Neuronal stem cell (in vitro differentiated cells): ENCODE data around the gene PIGZ.

Source experiments
- DNase-seq: peaks from one replicate; pipeline ENCODE4 v3.0.0-alpha.2; 2013; ENCODE audit warnings: low spot score
- H2AFZ ChIP-seq: one replicate; pipeline ENCODE4 v1.6.1; 2013; ENCODE audit warnings: mild to moderate bottlenecking, low read length, inconsistent platforms
- H2AK5ac ChIP-seq: 2 replicates; pipeline ENCODE4 v1.6.1; 2013; ENCODE audit warnings: low read depth, mild to moderate bottlenecking, inconsistent platforms, low read length, moderate library complexity, mixed read lengths
- H2BK120ac ChIP-seq: 2 replicates; pipeline ENCODE4 v1.6.1; 2013; ENCODE audit warnings: low read depth, mild to moderate bottlenecking, inconsistent platforms, low read length, moderate library complexity, mixed read lengths
- H2BK12ac ChIP-seq: one replicate; pipeline ENCODE4 v1.6.1; 2013; ENCODE audit warnings: low read length, inconsistent platforms
- H2BK15ac ChIP-seq: 2 replicates; pipeline ENCODE4 v1.6.1; 2013; ENCODE audit warnings: mild to moderate bottlenecking, low read length, inconsistent platforms, mixed read lengths
- H2BK5ac ChIP-seq: one replicate; pipeline ENCODE4 v1.6.1; 2013; ENCODE audit warnings: inconsistent platforms, mild to moderate bottlenecking, low read length, moderate library complexity
- H3K14ac ChIP-seq: one replicate; pipeline ENCODE4 v1.6.1; 2013; ENCODE audit warnings: low read length, inconsistent platforms
- H3K18ac ChIP-seq: 2 replicates; pipeline ENCODE4 v1.6.1; 2013; ENCODE audit warnings: low read length, inconsistent platforms
- H3K23ac ChIP-seq: 2 replicates; pipeline ENCODE4 v1.6.1; 2013; ENCODE audit warnings: low read depth, mild to moderate bottlenecking, mixed read lengths, low read length, inconsistent platforms; ENCODE audit not compliant: poor library complexity
- H3K27ac ChIP-seq: replicated peaks from 3 replicates; pipeline ENCODE4 v1.5.1; 2013; ENCODE audit warnings: low read length, inconsistent platforms
- H3K27me3 ChIP-seq, 3 experiments: 2 replicates each; pipeline ENCODE4 v1.6.1; 2013; ENCODE audit warnings: low read length in 3 of 3, mild to moderate bottlenecking in 2 of 3, inconsistent platforms in 1 of 3, low read depth in 1 of 3, mixed read lengths in 1 of 3, moderate library complexity in 1 of 3; ENCODE audit not compliant: control insufficient read depth in 3 of 3, insufficient read depth in 3 of 3
- H3K36me3 ChIP-seq, 2 donors: replicated peaks in 1 of 2; 2 replicates each; pipeline ENCODE4 v1.6.1; 2013; ENCODE audit warnings: low read length in 2 of 2; ENCODE audit not compliant: control insufficient read depth in 2 of 2, insufficient read depth in 2 of 2
- H3K4ac ChIP-seq: 2 replicates; pipeline ENCODE4 v1.6.1; 2013; ENCODE audit warnings: inconsistent platforms, mild to moderate bottlenecking, low read length, moderate library complexity
- H3K4me1 ChIP-seq, 2 donors: 1 replicate in 1 of 2; 2 replicates in 1 of 2; pipeline ENCODE4 v1.6.1; 2013; ENCODE audit warnings: low read length in 2 of 2, low read depth in 1 of 2; ENCODE audit not compliant: control insufficient read depth in 2 of 2, insufficient read depth in 1 of 2
- H3K4me2 ChIP-seq: one replicate; pipeline ENCODE4 v1.6.1; 2013; ENCODE audit warnings: mild to moderate bottlenecking, low read length, inconsistent platforms; ENCODE audit not compliant: insufficient read depth, poor library complexity, severe bottlenecking
- H3K4me3 ChIP-seq, 2 donors: 2 replicates each; pipeline ENCODE4 v1.5.1; 2013; ENCODE audit warnings: low read length in 2 of 2, mild to moderate bottlenecking in 2 of 2, inconsistent platforms in 1 of 2, moderate library complexity in 1 of 2
- H3K79me1 ChIP-seq: one replicate; pipeline ENCODE4 v1.6.1; 2013; ENCODE audit warnings: low read depth, mild to moderate bottlenecking, inconsistent platforms, low read length, moderate library complexity
- H3K9ac ChIP-seq: one replicate; pipeline ENCODE4 v1.6.1; 2013; ENCODE audit warnings: mild to moderate bottlenecking, low read depth, low read length, inconsistent platforms; ENCODE audit not compliant: poor library complexity
- H3K9me3 ChIP-seq, 2 donors: replicated peaks in 1 of 2; 2 replicates each; pipeline versions ENCODE3 to v1.6.1; 2013; ENCODE audit warnings: low read length in 2 of 2, mild to moderate bottlenecking in 2 of 2, inconsistent platforms in 1 of 2, low read depth in 1 of 2, mixed read lengths in 1 of 2, moderate library complexity in 1 of 2; ENCODE audit not compliant: control insufficient read depth in 2 of 2, insufficient read depth in 1 of 2
- H4K8ac ChIP-seq: one replicate; pipeline ENCODE4 v1.6.1; 2013; ENCODE audit warnings: low read depth, mild to moderate bottlenecking, inconsistent platforms, low read length, moderate library complexity
- H4K91ac ChIP-seq: one replicate; pipeline ENCODE4 v1.6.1; 2013; ENCODE audit warnings: low read length, low read depth, mild to moderate bottlenecking, inconsistent platforms; ENCODE audit not compliant: poor library complexity
- WGBS, 2 donors: extraction: QIAGEN DNeasy Blood & Tissue Kit; methylation state at CpG; one replicate each; pipeline ENCODE4 v1.1.7; 2013; ENCODE audit warnings: missing lambda C conversion rate in 2 of 2, mixed read lengths in 1 of 2; ENCODE audit not compliant: insufficient read length in 2 of 2, insufficient replicate concordance in 1 of 2; ENCODE audit errors: extremely low coverage in 2 of 2; 5-methylcytosine and 5-hydroxymethylcytosine counted together

PIGZ gene

DNA sequence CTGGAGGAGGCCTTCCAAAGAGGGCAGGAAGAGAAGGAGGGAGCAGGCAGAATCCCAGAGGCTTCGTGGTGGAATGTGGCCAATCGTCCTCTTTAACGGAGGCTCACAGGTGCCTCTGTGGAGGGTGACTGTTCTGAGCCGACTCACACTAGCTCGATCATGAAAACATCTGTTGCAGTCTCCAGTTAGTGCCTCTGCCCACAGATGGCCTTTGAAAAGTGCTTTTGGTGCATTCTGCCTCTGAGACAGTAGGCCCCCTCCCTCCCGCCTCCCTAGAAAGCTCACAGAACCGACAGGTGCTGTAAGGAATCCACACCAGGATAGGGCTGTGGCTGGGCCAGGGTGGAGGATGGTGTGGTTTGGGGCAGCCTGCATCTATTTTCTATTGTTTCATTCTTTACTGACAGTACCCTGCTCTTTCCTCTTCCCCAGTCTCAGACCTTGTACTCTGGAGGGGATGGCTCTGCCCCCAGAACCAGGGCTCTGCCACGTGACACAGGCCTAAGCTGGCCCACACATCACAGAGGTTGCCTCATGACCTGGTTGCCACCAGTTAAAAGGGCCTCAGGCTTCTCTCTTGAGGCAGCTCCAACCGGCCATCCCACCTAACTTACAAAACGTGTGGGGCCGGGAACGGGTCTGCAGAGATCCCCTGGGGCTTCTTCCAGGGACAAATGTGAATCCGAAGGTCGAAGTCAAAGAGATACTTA lies 27.2 kb upstream of the PIGZ start:
- no peak overlapping the region for H3K4me2 ChIP-seq
- no peak overlapping the region for H2BK5ac ChIP-seq
- no peaks in the 10 kb centered on the region for H3K36me3 ChIP-seq
- no peak overlapping the region for H3K4ac ChIP-seq
- H3K9ac ChIP-seq = no peak overlapping the region
- no peak overlapping the region for H3K14ac ChIP-seq
- H3K4me1 ChIP-seq = peaks cover 4 to 6% of the 10 kb centered on the region in 2 donors
- DNase-seq = no peak
- no peak overlapping the region for H4K91ac ChIP-seq
- no peak overlapping the region for H2AK5ac ChIP-seq
- peaks cover 4% of the 10 kb centered on the region for H3K79me1 ChIP-seq
- no peak overlapping the region for H2BK120ac ChIP-seq
- peaks cover 0 to 5% (median 3%) of the 10 kb centered on the region in 3 experiments for H3K27me3 ChIP-seq
- H3K9me3 ChIP-seq = peaks cover 0 to 4% of the 10 kb centered on the region in 2 donors
- H3K23ac ChIP-seq = no peak overlapping the region
- no peak overlapping the region for H3K18ac ChIP-seq
- no peak overlapping the region for H2BK15ac ChIP-seq
- H4K8ac ChIP-seq = no peak overlapping the region
- H2BK12ac ChIP-seq = no peak overlapping the region
- no peak overlapping the region for H3K27ac ChIP-seq
- no peak overlapping the region for H3K4me3 ChIP-seq
- no CpG with 5 or more reads among the region's 14 CpGs for WGBS, 2 donors
- peak overlapping the region; percentile 32 for H2AFZ ChIP-seq

DNA sequence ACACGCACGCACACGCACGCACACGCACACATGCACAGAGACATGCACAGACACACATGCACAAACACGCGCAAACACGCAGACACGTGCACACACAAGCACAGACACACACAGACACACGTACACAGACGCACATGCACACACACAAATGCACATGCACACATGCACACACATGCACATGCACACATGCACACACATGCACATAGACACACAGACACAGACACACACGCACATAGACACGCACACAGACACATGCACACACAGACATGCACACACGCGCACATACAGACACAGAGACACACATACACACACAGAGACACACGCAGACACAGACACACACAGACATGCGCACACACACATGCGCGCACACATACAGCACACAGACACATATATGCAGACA lies 26.4 kb upstream of the PIGZ start:
- no peak overlapping the region for H3K4ac ChIP-seq
- peak overlapping the region; percentile 100 for H3K14ac ChIP-seq
- peaks cover 0 to 4% of the 10 kb centered on the region in 2 donors for H3K9me3 ChIP-seq
- no CpG with 5 or more reads among the region's 19 CpGs for WGBS, 2 donors
- peak overlapping the region; percentile 83 for H3K23ac ChIP-seq
- peaks cover 4% of the 10 kb centered on the region for H3K79me1 ChIP-seq
- H3K9ac ChIP-seq = peak overlapping the region; percentile 64
- no peak for DNase-seq
- H3K4me3 ChIP-seq = peak overlapping the region in 1 of 2 donors; percentile 70
- H2BK120ac ChIP-seq = no peak overlapping the region
- H4K91ac ChIP-seq = peak overlapping the region; percentile 22
- peaks cover 0 to 5% (median 3%) of the 10 kb centered on the region in 3 experiments for H3K27me3 ChIP-seq
- H2BK12ac ChIP-seq = peak overlapping the region; percentile 63
- peaks cover 4 to 6% of the 10 kb centered on the region in 2 donors for H3K4me1 ChIP-seq
- H4K8ac ChIP-seq = peak overlapping the region; percentile 32
- no peak overlapping the region for H2AFZ ChIP-seq
- H2BK5ac ChIP-seq = no peak overlapping the region
- no peak overlapping the region for H3K27ac ChIP-seq
- peak overlapping the region; percentile 61 for H3K18ac ChIP-seq
- H3K36me3 ChIP-seq = no peaks in the 10 kb centered on the region
- no peak overlapping the region for H3K4me2 ChIP-seq
- no peak overlapping the region for H2AK5ac ChIP-seq
- H2BK15ac ChIP-seq = no peak overlapping the region

DNA sequence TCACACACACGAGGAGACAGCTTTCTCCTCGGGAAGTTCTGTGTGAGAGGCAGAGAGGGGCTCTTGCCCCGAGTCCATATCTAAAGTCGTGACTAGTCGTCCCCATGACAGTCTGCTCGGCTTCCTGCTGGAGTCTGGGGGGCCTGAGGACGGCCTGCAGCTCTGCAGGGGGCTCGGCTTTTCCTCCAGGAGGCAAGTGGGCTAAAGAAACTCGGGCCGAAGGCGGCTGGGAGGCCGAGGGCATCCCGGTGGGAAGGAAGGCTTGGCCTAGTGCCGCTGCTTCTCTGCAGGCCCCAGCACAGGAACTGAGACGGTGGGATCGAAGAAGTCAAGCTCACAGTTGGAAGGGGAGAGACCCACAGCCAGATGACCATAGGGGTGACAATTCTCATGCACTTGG lies 25.4 kb upstream of the PIGZ start:
- peaks cover 0 to 5% (median 3%) of the 10 kb centered on the region in 3 experiments for H3K27me3 ChIP-seq
- no peak overlapping the region for H2AK5ac ChIP-seq
- no peak overlapping the region for H3K4ac ChIP-seq
- peaks cover 4 to 6% of the 10 kb centered on the region in 2 donors for H3K4me1 ChIP-seq
- H3K4me3 ChIP-seq = no peak overlapping the region
- no peak overlapping the region for H2BK120ac ChIP-seq
- no peak overlapping the region for H3K4me2 ChIP-seq
- no peak overlapping the region for H2BK15ac ChIP-seq
- no peak for DNase-seq
- H3K23ac ChIP-seq = no peak overlapping the region
- H3K27ac ChIP-seq = no peak overlapping the region
- H3K9me3 ChIP-seq = peaks cover 0 to 4% of the 10 kb centered on the region in 2 donors
- H3K18ac ChIP-seq = peak overlapping the region; percentile 24
- H3K14ac ChIP-seq = no peak overlapping the region
- H3K79me1 ChIP-seq = peaks cover 4% of the 10 kb centered on the region
- no CpG with 5 or more reads among the region's 16 CpGs for WGBS, 2 donors
- no peak overlapping the region for H4K8ac ChIP-seq
- H2AFZ ChIP-seq = peak overlapping the region; percentile 78
- no peak overlapping the region for H2BK12ac ChIP-seq
- no peaks in the 10 kb centered on the region for H3K36me3 ChIP-seq
- H2BK5ac ChIP-seq = no peak overlapping the region
- no peak overlapping the region for H3K9ac ChIP-seq
- H4K91ac ChIP-seq = no peak overlapping the region

DNA sequence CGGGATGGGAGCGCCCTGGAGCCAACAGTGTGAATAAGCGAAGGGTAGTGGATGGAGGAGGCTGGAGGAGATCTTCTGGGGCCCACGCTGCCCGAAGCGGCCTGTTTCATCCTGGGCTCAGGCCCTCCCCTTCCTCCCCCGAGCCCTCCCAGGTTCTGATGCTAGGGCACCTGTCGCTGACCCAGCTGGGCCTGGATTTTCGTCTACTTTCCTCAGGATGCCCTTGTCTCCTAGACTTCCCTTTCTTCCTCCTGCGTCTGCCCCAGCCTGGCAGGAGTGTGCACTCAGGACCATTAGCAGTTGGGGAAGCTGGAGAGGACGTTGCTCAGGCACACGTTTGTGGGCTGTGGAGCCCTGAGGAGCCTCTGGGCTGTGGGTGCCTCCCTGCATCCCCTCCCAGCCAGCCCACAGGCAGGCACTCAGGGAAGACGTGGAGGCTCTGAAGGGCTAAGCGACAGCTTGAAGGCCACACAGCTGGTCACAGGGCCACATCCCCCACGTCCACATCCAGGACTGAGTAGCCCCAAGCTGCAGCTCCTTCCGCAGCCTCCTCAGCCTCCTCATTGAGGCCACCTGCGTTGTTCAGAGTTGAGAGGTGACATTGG lies 23.9 kb upstream of the PIGZ start:
- no peak overlapping the region for H2BK120ac ChIP-seq
- H3K23ac ChIP-seq = no peak overlapping the region
- peaks cover 0 to 4% of the 10 kb centered on the region in 2 donors for H3K9me3 ChIP-seq
- H4K8ac ChIP-seq = no peak overlapping the region
- H3K27me3 ChIP-seq = peaks cover 0 to 6% (median 3%) of the 10 kb centered on the region in 3 experiments
- no peak overlapping the region for H2AFZ ChIP-seq
- no peak overlapping the region for H3K9ac ChIP-seq
- H2AK5ac ChIP-seq = no peak overlapping the region
- peak overlapping the region; percentile 9 for H2BK15ac ChIP-seq
- H3K4ac ChIP-seq = no peak overlapping the region
- no peak overlapping the region for H4K91ac ChIP-seq
- H3K4me1 ChIP-seq = peaks cover 6 to 9% of the 10 kb centered on the region in 2 donors
- no peak for DNase-seq
- H2BK12ac ChIP-seq = peak overlapping the region; percentile 75
- no peak overlapping the region for H2BK5ac ChIP-seq
- no peaks in the 10 kb centered on the region for H3K36me3 ChIP-seq
- no CpG with 5 or more reads among the region's 17 CpGs for WGBS, 2 donors
- H3K4me3 ChIP-seq = peak overlapping the region in 1 of 2 donors; percentile 38
- no peak overlapping the region for H3K27ac ChIP-seq
- no peak overlapping the region for H3K4me2 ChIP-seq
- no peak overlapping the region for H3K18ac ChIP-seq
- peaks cover 4% of the 10 kb centered on the region for H3K79me1 ChIP-seq
- no peak overlapping the region for H3K14ac ChIP-seq
